Small intestine (tissue), 7 donors: ENCODE results near the gene RHBDL2. TPM values are rescaled to one million over a fixed set of nuclear protein-coding genes. Genes with fewer than 3 reads are reported as not detected.

Experiments used
- DNase-seq, 2 donors: peaks; one replicate each; pipeline versions ENCODE4 v3.0.0 to v3.0.0-alpha.2; 2013
- FAIRE-seq: peaks from 2 replicates; lab custom pipeline; 2012; peaks lifted over from hg19 to GRCh38; lab: Jason Lieb, UNC
- H3K27ac ChIP-seq, 3 donors: one replicate each; pipeline ENCODE4 v1.5.1; 2013; ENCODE audit warnings: low read length in 2 of 3, mild to moderate bottlenecking in 2 of 3, control low read depth in 1 of 3, inconsistent platforms in 1 of 3, low read depth in 1 of 3, moderate library complexity in 1 of 3
- H3K27me3 ChIP-seq, 3 donors: one replicate each; pipeline ENCODE4 v1.6.1; 2013; ENCODE audit warnings: low read length in 3 of 3, inconsistent platforms in 1 of 3; ENCODE audit not compliant: control insufficient read depth in 3 of 3, insufficient read depth in 3 of 3
- H3K36me3 ChIP-seq, 3 donors: one replicate each; pipeline ENCODE4 v1.6.1; 2013; ENCODE audit warnings: low read length in 3 of 3, inconsistent platforms in 1 of 3, low read depth in 1 of 3, mild to moderate bottlenecking in 1 of 3, moderate library complexity in 1 of 3; ENCODE audit not compliant: control insufficient read depth in 3 of 3, insufficient read depth in 2 of 3
- H3K4me1 ChIP-seq, 3 donors: one replicate each; pipeline ENCODE4 v1.6.1; 2013; ENCODE audit warnings: low read length in 2 of 3, inconsistent platforms in 1 of 3, low read depth in 1 of 3, mild to moderate bottlenecking in 1 of 3, moderate library complexity in 1 of 3; ENCODE audit not compliant: control insufficient read depth in 3 of 3, insufficient read depth in 2 of 3
- H3K4me3 ChIP-seq, 3 donors: one replicate each; pipeline ENCODE4 v1.5.1; 2013; ENCODE audit warnings: low read length in 3 of 3, control low read depth in 1 of 3, inconsistent platforms in 1 of 3, low read depth in 1 of 3, mild to moderate bottlenecking in 1 of 3, moderate library complexity in 1 of 3
- H3K9me3 ChIP-seq, 2 donors: one replicate each; pipeline ENCODE4 v1.6.1; 2013; ENCODE audit warnings: low read depth in 1 of 2, low read length in 1 of 2; ENCODE audit not compliant: control insufficient read depth in 2 of 2, insufficient read depth in 1 of 2
- WGBS, 3 donors: extraction: QIAGEN DNeasy Blood & Tissue Kit; methylation state at CpG; one replicate each; pipeline ENCODE4 v1.1.7; 2013; 5-methylcytosine and 5-hydroxymethylcytosine counted together
- polyA plus RNA-seq, 4 donors: library from polyadenylated mRNA; stranded (reverse) in 3 of 4; unstranded in 1 of 4; fragments of 200-250 nt in 3 of 4; fragments of 120-200 nt in 1 of 4; gene quantifications; one replicate each; pipeline versions ENCODE4 v1.2.1 to v1.2.3, GENCODE V29; 2013
- donor health status: healthy with polysubstance abuse.
- donor health status: control.
- donor health status: control.
- donor health status: Bipolar disorder and iron deficiency.
- donor health status: healthy.

Gene RHBDL2
- polyA plus RNA-seq, 4 donors = 0.24 to 0.43 TPM; not detected in 2

- DNase-seq = no peak
- WGBS, 3 donors = 83 to 89% (median 86%) methylated on average over 9 of the region's 9 CpGs
- Histone ChIP-seq H3K9me3 (no peaks in the 10 kb centered on the region), H3K4me1 (no peaks in the 10 kb centered on the region), H3K27ac (no peak overlapping the region), H3K36me3 (no peaks in the 10 kb centered on the region), H3K27me3 (no peaks in the 10 kb centered on the region), H3K4me3 (no peak overlapping the region)
- no peak for FAIRE-seq
Observed at GRCh38 chr1:38888423-38889333, 53.0 kb downstream of the RHBDL2 start.

GRCh38 chr1:38885092-38885491, 56.5 kb downstream of the RHBDL2 start:
- 92 to 93% (median 92%) methylated on average over 2 of the region's 2 CpGs for WGBS, 3 donors
- no peaks in the 10 kb centered on the region for H3K36me3 ChIP-seq
- FAIRE-seq (no peak), DNase-seq (no peak)
- no peak overlapping the region for H3K27ac ChIP-seq
- no peak overlapping the region for H3K4me3 ChIP-seq
- H3K27me3 ChIP-seq = no peaks in the 10 kb centered on the region
- no peaks in the 10 kb centered on the region for H3K4me1 ChIP-seq
- H3K9me3 ChIP-seq = no peaks in the 10 kb centered on the region

GRCh38 chr1:38881487-38881886, 60.1 kb downstream of the RHBDL2 start, which contains the start of gene GJA9:
Gene GJA9, minus strand, starts transcription at chr1:38881587. Its CDS starts 5,489 bp downstream, at chr1:38876098.
- DNase-seq (no peak), FAIRE-seq (no peak)
- Histone ChIP-seq H3K4me1 (no peaks in the 10 kb centered on the region), H3K27me3 (no peaks in the 10 kb centered on the region), H3K9me3 (no peaks in the 10 kb centered on the region), H3K36me3 (no peaks in the 10 kb centered on the region), H3K4me3 (no peak within 1 kb of the TSS), H3K27ac (no peak within 1 kb of the TSS)

- Histone ChIP-seq H3K4me1 (peaks cover 0 to 9% (median 6%) of the 10 kb centered on the region in 3 donors), H3K27me3 (no peaks in the 10 kb centered on the region), H3K36me3 (no peaks in the 10 kb centered on the region), H3K27ac (no peak overlapping the region), H3K4me3 (no peak overlapping the region), H3K9me3 (no peaks in the 10 kb centered on the region)
- FAIRE-seq (no peak), DNase-seq (no peak)
- 80 to 98% (median 85%) methylated on average over 2 of the region's 2 CpGs for WGBS, 3 donors
Observed at GRCh38 chr1:38875811-38876210, 65.8 kb downstream of the RHBDL2 start.

- FAIRE-seq (no peak), DNase-seq (peak; percentile 96 to 98)
- WGBS, 3 donors = 0 to 1% (median 0%) methylated on average over 43 to 69 of the region's 69 CpGs
- Histone ChIP-seq H3K27me3 (no peaks in the 10 kb centered on the region), H3K27ac (peak within 1 kb of the TSS; percentile 56 to 68 (median 63)), H3K4me3 (peak within 1 kb of the TSS; percentile 60 to 93 (median 67)), H3K36me3 (no peaks in the 10 kb centered on the region), H3K4me1 (peaks cover 0 to 9% (median 6%) of the 10 kb centered on the region in 3 donors), H3K9me3 (no peaks in the 10 kb centered on the region)
Observed at GRCh38 chr1:38873027-38873969, 68.3 kb downstream of the RHBDL2 start, which contains the start of gene MYCBP. Gene MYCBP, minus strand, starts transcription at chr1:38873348. Its CDS starts 43 bp downstream, at chr1:38873305.

GRCh38 chr1:38872401-38873026, 69.1 kb downstream of the RHBDL2 start:
- DNase-seq (peak; percentile 27 to 36), FAIRE-seq (no peak)
- WGBS, 3 donors = 1 to 3% (median 1%) methylated on average over 25 of the region's 25 CpGs
- Histone ChIP-seq H3K4me3 (peak overlapping the region; percentile 60 to 93 (median 67)), H3K36me3 (no peaks in the 10 kb centered on the region), H3K9me3 (no peaks in the 10 kb centered on the region), H3K27me3 (no peaks in the 10 kb centered on the region), H3K4me1 (peaks cover 0 to 9% (median 6%) of the 10 kb centered on the region in 3 donors), H3K27ac (peak overlapping the region; percentile 26 to 56 (median 28))

GRCh38 chr1:38870996-38871395, 70.6 kb downstream of the RHBDL2 start:
- WGBS, 3 donors = 93 to 94% (median 94%) methylated on average over 8 of the region's 8 CpGs
- DNase-seq (no peak), FAIRE-seq (no peak)
- Histone ChIP-seq H3K27ac (no peak overlapping the region), H3K4me1 (peaks cover 0 to 9% (median 6%) of the 10 kb centered on the region in 3 donors), H3K27me3 (no peaks in the 10 kb centered on the region), H3K9me3 (no peaks in the 10 kb centered on the region), H3K36me3 (peaks cover 0 to 4% (median 0%) of the 10 kb centered on the region in 3 donors), H3K4me3 (no peak overlapping the region)
